HFFc6 (cell line): ENCODE measurements around the gene INF2. TPM values are rescaled to one million over a fixed set of nuclear protein-coding genes. Genes with fewer than 3 reads are reported as not detected.

Source experiments
- DNase-seq: peaks from one replicate; pipeline ENCODE4 v3.0.0-alpha.2; 2018
- H3K27ac Mint-ChIP-seq: 2 replicates; pipeline ENCODE4 v1.8.0; 2020; ENCODE audit warnings: mild to moderate bottlenecking, mixed read lengths
- H3K27me3 Mint-ChIP-seq: 2 replicates; pipeline ENCODE4 v1.8.0; 2021; ENCODE audit warnings: mild to moderate bottlenecking, moderate library complexity, mixed read lengths; ENCODE audit not compliant: insufficient read depth
- H3K36me3 Mint-ChIP-seq: 2 replicates; pipeline ENCODE4 v1.8.0; 2021; ENCODE audit warnings: low read depth, mixed read lengths
- H3K4me1 Mint-ChIP-seq: 2 replicates; pipeline ENCODE4 v1.8.0; 2020; ENCODE audit warnings: low read depth, mixed read lengths
- H3K4me3 Mint-ChIP-seq: 2 replicates; pipeline ENCODE4 v1.8.0; 2020; ENCODE audit warnings: mild to moderate bottlenecking, moderate library complexity, mixed read lengths
- H3K9me3 Mint-ChIP-seq: 2 replicates; pipeline ENCODE4 v1.8.0; 2020; ENCODE audit warnings: mild to moderate bottlenecking, mixed read lengths
- CTCF ChIP-seq: fragments of 200-600 bp; sonication (generic); IDR thresholded peaks from 2 replicates; pipeline ENCODE4 v1.5.0; 2021; ENCODE audit warnings: antibody characterized with exemption, mild to moderate bottlenecking
- total RNA-seq, 6 experiments: library from RNA; stranded (reverse); fragmentation: NEBNext Ultra II Directional; extraction: Animal tissue kit (Norgen Biotek cat#: 25700); gene quantifications; 2 replicates in 1 of 6; 3 replicates in 5 of 6; pipeline ENCODE4 v1.2.3, GENCODE V29; 2021

INF2 gene
- total RNA-seq, 6 experiments from 2014 or later = 111 to 121 (median 116) TPM

- no peak for DNase-seq
- no peak for TF ChIP-seq CTCF
- no peaks in the 10 kb centered on the region; the same call in 1 of the 2 replicates for H3K36me3 Mint-ChIP-seq
- peaks cover 8% of the 10 kb centered on the region; the same call in 1 of the 2 replicates for H3K27me3 Mint-ChIP-seq
- peaks cover 19% of the 10 kb centered on the region for H3K4me1 Mint-ChIP-seq
- no peaks in the 10 kb centered on the region for H3K9me3 Mint-ChIP-seq
- H3K27ac Mint-ChIP-seq = no peak overlapping the region
- H3K4me3 Mint-ChIP-seq = no peak overlapping the region
These were observed 12.7 kb downstream of the INF2 start for GRCh38 chr14:104702106-104702505.

GRCh38 chr14:104702673-104703072 lies 13.3 kb downstream of the INF2 start:
- Mint-ChIP-seq H3K4me1 (peaks cover 14% of the 10 kb centered on the region), H3K4me3 (no peak overlapping the region), H3K9me3 (no peaks in the 10 kb centered on the region), H3K36me3 (no peaks in the 10 kb centered on the region; the same call in 1 of the 2 replicates), H3K27me3 (peaks cover 8% of the 10 kb centered on the region; the same call in 1 of the 2 replicates), H3K27ac (no peak overlapping the region)
- no peak for TF ChIP-seq CTCF
- no peak for DNase-seq

GRCh38 chr14:104703269-104703668 lies 13.9 kb downstream of the INF2 start:
- peaks cover 8% of the 10 kb centered on the region; the same call in 1 of the 2 replicates for H3K27me3 Mint-ChIP-seq
- H3K4me1 Mint-ChIP-seq = peaks cover 8% of the 10 kb centered on the region
- DNase-seq = no peak
- no peak for TF ChIP-seq CTCF
- H3K36me3 Mint-ChIP-seq = no peaks in the 10 kb centered on the region; the same call in 1 of the 2 replicates
- no peak overlapping the region for H3K4me3 Mint-ChIP-seq
- H3K27ac Mint-ChIP-seq = no peak overlapping the region
- no peaks in the 10 kb centered on the region for H3K9me3 Mint-ChIP-seq

GRCh38 chr14:104704252-104704651 lies 14.8 kb downstream of the INF2 start:
- no peak for TF ChIP-seq CTCF
- Mint-ChIP-seq H3K36me3 (no peaks in the 10 kb centered on the region; the same call in 1 of the 2 replicates), H3K9me3 (no peaks in the 10 kb centered on the region), H3K4me3 (no peak overlapping the region), H3K27ac (no peak overlapping the region), H3K27me3 (peaks cover 10% of the 10 kb centered on the region), H3K4me1 (peaks cover 8% of the 10 kb centered on the region)
- DNase-seq = no peak

- no peaks in the 10 kb centered on the region for H3K9me3 Mint-ChIP-seq
- H3K36me3 Mint-ChIP-seq = peaks cover 4% of the 10 kb centered on the region; the same call in 1 of the 2 replicates
- no peak for DNase-seq
- TF ChIP-seq CTCF = no peak
- no peak overlapping the region for H3K4me3 Mint-ChIP-seq
- peaks cover 8% of the 10 kb centered on the region for H3K4me1 Mint-ChIP-seq
- peaks cover 9% of the 10 kb centered on the region for H3K27me3 Mint-ChIP-seq
- no peak overlapping the region for H3K27ac Mint-ChIP-seq
These were observed 16.1 kb downstream of the INF2 start for GRCh38 chr14:104705340-104706047.
